ENCODE data around the gene UMOD.

UMOD gene

GRCh38 chr16:20298452-20298851, 54.1 kb downstream of the UMOD start:
- DNase-seq, result no peak

GRCh38 chr16:20291208-20292206, 61.0 kb downstream of the UMOD start:
- DNase-seq, result no peak

- DNase-seq, result no peak
Measured at GRCh38 chr16:20289571-20289970, 62.9 kb downstream of the UMOD start.

- no peak for DNase-seq
Measured at GRCh38 chr16:20285993-20286499, 66.5 kb downstream of the UMOD start.
